ENCODE measurements around the gene MYPOP.

DNA sequence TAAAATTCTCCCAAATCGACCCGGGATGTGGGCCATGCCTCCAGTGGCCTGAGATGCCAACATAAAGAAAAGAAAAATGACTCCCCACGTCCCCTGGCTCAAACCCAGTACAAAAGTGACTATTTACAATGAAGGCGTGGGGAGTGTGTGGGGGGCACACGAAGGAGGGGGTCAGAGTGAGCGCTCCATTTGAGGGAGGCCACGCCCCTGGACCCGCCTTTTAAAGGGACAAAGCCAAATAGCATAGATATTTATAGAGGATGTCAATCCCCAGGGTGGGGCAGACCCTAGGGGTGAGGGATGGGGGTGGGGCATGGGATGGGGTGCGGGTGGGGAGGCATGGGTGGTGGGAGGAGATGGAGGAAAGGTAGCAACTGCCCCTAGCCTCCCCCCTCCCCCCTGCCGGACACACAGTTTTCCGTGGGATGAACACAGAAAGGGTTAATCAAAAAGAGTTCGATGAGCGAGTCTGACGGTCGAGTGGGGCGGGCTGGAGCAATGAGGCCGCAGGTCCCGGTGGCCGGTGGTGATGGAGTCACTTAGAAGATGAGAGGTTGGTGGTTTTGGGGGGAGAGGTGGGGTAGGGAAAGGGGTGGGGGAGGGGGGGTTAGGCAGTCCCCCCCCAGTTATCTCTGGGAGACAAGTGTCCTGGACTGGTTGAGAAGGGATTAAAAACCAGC, 32.3 kb upstream of the MYPOP start:
- TF ChIP-seq POLR2A (IDR thresholded peaks at IDR 0.05; ENCODE audit: low read depth, low read length): no peak
- TF ChIP-seq POLR2AphosphoS5 (IDR thresholded peaks at IDR 0.05; ENCODE audit: low read depth, low read length): no peak
